ENCODE data around the gene MZF1. TPM values are rescaled to one million over a fixed set of nuclear protein-coding genes. Genes with fewer than 3 reads are reported as not detected.
"Not testable (repeated sequence)": the region's sequence is repeated elsewhere in the genome, so short reads cannot be mapped to it uniquely, and the experiment has no call there.

Gene MZF1
- total and polyA plus RNA-seq, 4 donors = 4.9 to 21.1 (median 8.8) TPM

DNA sequence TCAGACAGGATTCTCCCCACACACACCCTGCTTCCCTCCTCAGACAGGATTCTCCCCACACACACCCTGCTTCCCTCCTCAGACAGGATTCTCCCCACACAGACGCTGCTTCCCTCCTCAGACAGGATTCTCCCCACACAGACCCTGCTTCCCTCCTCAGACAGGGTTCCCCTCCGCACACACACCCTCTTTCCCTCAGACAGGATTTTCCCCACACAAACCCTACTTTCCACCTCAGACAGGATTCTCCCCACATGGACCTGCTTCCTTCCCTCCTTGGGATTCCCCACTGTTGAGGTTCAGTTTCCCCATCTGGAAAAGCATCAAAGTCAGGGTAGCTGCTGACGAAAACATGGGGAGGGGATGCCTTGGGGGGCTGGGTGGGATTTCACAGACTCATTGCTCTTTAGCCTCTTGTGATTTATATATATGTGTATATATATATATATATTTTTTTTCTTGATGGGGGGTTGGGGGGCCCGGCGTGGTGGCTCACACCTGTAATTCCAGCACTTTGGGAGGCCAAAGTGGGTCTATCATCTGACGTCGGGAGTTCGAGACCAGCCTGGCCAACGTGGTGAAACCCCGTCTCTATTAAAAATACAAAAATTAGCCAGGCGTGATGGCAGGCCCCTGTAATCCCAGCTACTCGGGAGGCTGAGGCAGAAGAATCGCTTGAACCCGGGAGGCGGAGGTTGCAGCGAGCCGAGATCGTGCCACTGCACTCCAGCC lies 30.3 kb downstream of the MZF1 start:
- not testable (repeated sequence) for H3K27me3 ChIP-seq (ENCODE audit: control insufficient read depth in 4 of 4, insufficient read depth in 4 of 4, low read length in 3 of 4); H3K9ac ChIP-seq (ENCODE audit: low read depth in 1 of 2, low read length in 2 of 2); H3K9me3 ChIP-seq (ENCODE audit: control insufficient read depth in 4 of 4, low read length in 3 of 4); H3K4me3 ChIP-seq (ENCODE audit: low read depth in 1 of 3, low read length in 3 of 3); DNase-seq (ENCODE audit: low spot score); H3K36me3 ChIP-seq (ENCODE audit: control insufficient read depth in 4 of 4, insufficient read depth in 3 of 4, low read depth in 1 of 4, low read length in 3 of 4)
- WGBS = 80% methylated on average over 18 of the region's 18 CpGs
- peaks cover 11 to 27% (median 20%) of the 10 kb centered on the region in 4 donors for H3K4me1 ChIP-seq (ENCODE audit: control insufficient read depth in 4 of 4, insufficient read depth in 4 of 4, low read length in 3 of 4)
- peak overlapping the region in 1 of 2 donors; percentile 91 for H3K27ac ChIP-seq (ENCODE audit: low read depth in 1 of 2, low read length in 2 of 2)

DNA sequence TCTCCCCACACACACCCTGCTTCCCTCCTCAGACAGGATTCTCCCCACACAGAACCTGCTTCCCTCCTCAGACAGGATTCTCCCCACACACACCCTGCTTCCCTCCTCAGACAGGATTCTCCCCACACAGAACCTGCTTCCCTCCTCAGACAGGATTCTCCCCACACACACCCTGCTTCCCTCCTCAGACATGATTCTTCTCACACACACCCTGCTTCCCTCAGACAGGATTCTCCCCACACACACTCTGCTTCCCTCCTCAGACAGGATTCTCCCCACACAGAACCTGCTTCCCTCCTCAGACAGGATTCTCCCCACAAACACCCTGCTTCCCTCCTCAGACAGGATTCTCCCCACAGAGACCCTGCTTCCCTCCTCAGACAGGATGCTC lies 34.0 kb downstream of the MZF1 start:
- DNase-seq (ENCODE audit: low spot score); H3K27ac ChIP-seq (ENCODE audit: low read depth in 1 of 2, low read length in 2 of 2); H3K4me1 ChIP-seq (ENCODE audit: control insufficient read depth in 4 of 4, insufficient read depth in 4 of 4, low read length in 3 of 4); H3K9ac ChIP-seq (ENCODE audit: low read depth in 1 of 2, low read length in 2 of 2); H3K27me3 ChIP-seq (ENCODE audit: control insufficient read depth in 4 of 4, insufficient read depth in 4 of 4, low read length in 3 of 4); H3K4me3 ChIP-seq (ENCODE audit: low read depth in 1 of 3, low read length in 3 of 3); H3K9me3 ChIP-seq (ENCODE audit: control insufficient read depth in 4 of 4, low read length in 3 of 4); H3K36me3 ChIP-seq (ENCODE audit: control insufficient read depth in 4 of 4, insufficient read depth in 3 of 4, low read depth in 1 of 4, low read length in 3 of 4): not testable (repeated sequence)

GRCh38 chr19:58538257-58539168 lies 34.6 kb downstream of the MZF1 start:
- no peaks in the 10 kb centered on the region for H3K27me3 ChIP-seq (ENCODE audit: control insufficient read depth in 4 of 4, insufficient read depth in 4 of 4, low read length in 3 of 4)
- peak; percentile 53 for DNase-seq (ENCODE audit: low spot score)
- no peaks in the 10 kb centered on the region for H3K36me3 ChIP-seq (ENCODE audit: control insufficient read depth in 4 of 4, insufficient read depth in 3 of 4, low read depth in 1 of 4, low read length in 3 of 4)
- H3K4me3 ChIP-seq (ENCODE audit: low read depth in 1 of 3, low read length in 3 of 3) = peak overlapping the region in 1 of 3 donors; percentile 12
- peaks cover 0 to under 1% (median under 1%) of the 10 kb centered on the region in 4 donors for H3K4me1 ChIP-seq (ENCODE audit: control insufficient read depth in 4 of 4, insufficient read depth in 4 of 4, low read length in 3 of 4)
- no peak for TF ChIP-seq RAD21 (IDR thresholded peaks at IDR 0.05)
- TF ChIP-seq GABPA (IDR thresholded peaks at IDR 0.05 in 1 of 2, conservative IDR thresholded peaks at IDR 0.05 in 1 of 2) = no peak
- no peak for TF ChIP-seq HNF4G (IDR thresholded peaks at IDR 0.05)
- TF ChIP-seq NR2F2 (IDR thresholded peaks at IDR 0.05) = no peak
- no peak for TF ChIP-seq SP1 (IDR thresholded peaks at IDR 0.05)
- TF ChIP-seq JUND (IDR thresholded peaks at IDR 0.05) = no peak
- TF ChIP-seq, protein P1, sequence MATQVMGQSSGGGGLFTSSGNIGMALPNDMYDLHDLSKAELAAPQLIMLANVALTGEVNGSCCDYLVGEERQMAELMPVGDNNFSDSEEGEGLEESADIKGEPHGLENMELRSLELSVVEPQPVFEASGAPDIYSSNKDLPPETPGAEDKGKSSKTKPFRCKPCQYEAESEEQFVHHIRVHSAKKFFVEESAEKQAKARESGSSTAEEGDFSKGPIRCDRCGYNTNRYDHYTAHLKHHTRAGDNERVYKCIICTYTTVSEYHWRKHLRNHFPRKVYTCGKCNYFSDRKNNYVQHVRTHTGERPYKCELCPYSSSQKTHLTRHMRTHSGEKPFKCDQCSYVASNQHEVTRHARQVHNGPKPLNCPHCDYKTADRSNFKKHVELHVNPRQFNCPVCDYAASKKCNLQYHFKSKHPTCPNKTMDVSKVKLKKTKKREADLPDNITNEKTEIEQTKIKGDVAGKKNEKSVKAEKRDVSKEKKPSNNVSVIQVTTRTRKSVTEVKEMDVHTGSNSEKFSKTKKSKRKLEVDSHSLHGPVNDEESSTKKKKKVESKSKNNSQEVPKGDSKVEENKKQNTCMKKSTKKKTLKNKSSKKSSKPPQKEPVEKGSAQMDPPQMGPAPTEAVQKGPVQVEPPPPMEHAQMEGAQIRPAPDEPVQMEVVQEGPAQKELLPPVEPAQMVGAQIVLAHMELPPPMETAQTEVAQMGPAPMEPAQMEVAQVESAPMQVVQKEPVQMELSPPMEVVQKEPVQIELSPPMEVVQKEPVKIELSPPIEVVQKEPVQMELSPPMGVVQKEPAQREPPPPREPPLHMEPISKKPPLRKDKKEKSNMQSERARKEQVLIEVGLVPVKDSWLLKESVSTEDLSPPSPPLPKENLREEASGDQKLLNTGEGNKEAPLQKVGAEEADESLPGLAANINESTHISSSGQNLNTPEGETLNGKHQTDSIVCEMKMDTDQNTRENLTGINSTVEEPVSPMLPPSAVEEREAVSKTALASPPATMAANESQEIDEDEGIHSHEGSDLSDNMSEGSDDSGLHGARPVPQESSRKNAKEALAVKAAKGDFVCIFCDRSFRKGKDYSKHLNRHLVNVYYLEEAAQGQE (IDR thresholded peaks at IDR 0.05) = no peak
- TF ChIP-seq, protein P2, sequence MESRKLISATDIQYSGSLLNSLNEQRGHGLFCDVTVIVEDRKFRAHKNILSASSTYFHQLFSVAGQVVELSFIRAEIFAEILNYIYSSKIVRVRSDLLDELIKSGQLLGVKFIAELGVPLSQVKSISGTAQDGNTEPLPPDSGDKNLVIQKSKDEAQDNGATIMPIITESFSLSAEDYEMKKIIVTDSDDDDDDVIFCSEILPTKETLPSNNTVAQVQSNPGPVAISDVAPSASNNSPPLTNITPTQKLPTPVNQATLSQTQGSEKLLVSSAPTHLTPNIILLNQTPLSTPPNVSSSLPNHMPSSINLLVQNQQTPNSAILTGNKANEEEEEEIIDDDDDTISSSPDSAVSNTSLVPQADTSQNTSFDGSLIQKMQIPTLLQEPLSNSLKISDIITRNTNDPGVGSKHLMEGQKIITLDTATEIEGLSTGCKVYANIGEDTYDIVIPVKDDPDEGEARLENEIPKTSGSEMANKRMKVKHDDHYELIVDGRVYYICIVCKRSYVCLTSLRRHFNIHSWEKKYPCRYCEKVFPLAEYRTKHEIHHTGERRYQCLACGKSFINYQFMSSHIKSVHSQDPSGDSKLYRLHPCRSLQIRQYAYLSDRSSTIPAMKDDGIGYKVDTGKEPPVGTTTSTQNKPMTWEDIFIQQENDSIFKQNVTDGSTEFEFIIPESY (IDR thresholded peaks at IDR 0.05) = no peak
- TF ChIP-seq TAF1 (conservative IDR thresholded peaks at IDR 0.05) = no peak
- no peak for TF ChIP-seq MAX (IDR thresholded peaks at IDR 0.05)
- no peak for TF ChIP-seq FOXA1 (IDR thresholded peaks at IDR 0.05)
- no peak for TF ChIP-seq EGR1 (IDR thresholded peaks at IDR 0.05; ENCODE audit: low read depth in 2 of 2)
- no peak for TF ChIP-seq RXRA (IDR thresholded peaks at IDR 0.05)
- no peak for TF ChIP-seq YY1 (IDR thresholded peaks at IDR 0.05)
- no peak overlapping the region for H3K9ac ChIP-seq (ENCODE audit: low read depth in 1 of 2, low read length in 2 of 2)
- H3K27ac ChIP-seq (ENCODE audit: low read depth in 1 of 2, low read length in 2 of 2) = no peak overlapping the region
- WGBS = 7% methylated on average over 55 of the region's 55 CpGs
- H3K9me3 ChIP-seq (ENCODE audit: control insufficient read depth in 4 of 4, low read length in 3 of 4) = no peaks in the 10 kb centered on the region
